TTC549 (cell line): Measurements from ENCODE around the gene SIGLEC6.
"Not testable (repeated sequence)": the region's sequence is repeated elsewhere in the genome, so short reads cannot be mapped to it uniquely, and the experiment has no call there.

Source experiments
- FAIRE-seq: peaks from 2 replicates; lab custom pipeline; 2012; peaks lifted over from hg19 to GRCh38; lab: Jason Lieb, UNC

The SIGLEC6 gene

GRCh38 chr19:51508059-51508733 is 23.3 kb downstream of the SIGLEC6 start:
- FAIRE-seq: no peak

- no peak for FAIRE-seq
Observed at GRCh38 chr19:51507640-51508058, 23.8 kb downstream of the SIGLEC6 start.

- no peak for FAIRE-seq
Observed at GRCh38 chr19:51507192-51507591, 24.3 kb downstream of the SIGLEC6 start.

GRCh38 chr19:51505904-51506303 is 25.6 kb downstream of the SIGLEC6 start:
- FAIRE-seq: no peak

GRCh38 chr19:51503896-51504295 is 27.6 kb downstream of the SIGLEC6 start:
- FAIRE-seq: no peak

- FAIRE-seq: no peak
Observed at GRCh38 chr19:51503286-51503817, 28.1 kb downstream of the SIGLEC6 start.

- FAIRE-seq: no peak
Observed at GRCh38 chr19:51501594-51502263, 29.7 kb downstream of the SIGLEC6 start, which contains the start of gene SIGLEC12. TSS of gene SIGLEC12 (minus strand) at chr19:51501800. CDS start at chr19:51501733, 67 bp downstream.

GRCh38 chr19:51500931-51501330 is 30.5 kb downstream of the SIGLEC6 start:
- FAIRE-seq: not testable (repeated sequence)

- no peak for FAIRE-seq
Observed at GRCh38 chr19:51497666-51498065, 33.8 kb downstream of the SIGLEC6 start.

- FAIRE-seq: no peak
Observed at GRCh38 chr19:51493776-51494175, 37.7 kb downstream of the SIGLEC6 start.

GRCh38 chr19:51491586-51491985 is 39.9 kb downstream of the SIGLEC6 start:
- FAIRE-seq: no peak

- no peak for FAIRE-seq
Observed at GRCh38 chr19:51490676-51491075, 40.8 kb downstream of the SIGLEC6 start.

- FAIRE-seq: no peak
Observed at GRCh38 chr19:51489113-51489512, 42.4 kb downstream of the SIGLEC6 start.

- FAIRE-seq: no peak
Observed at GRCh38 chr19:51488491-51488890, 43.0 kb downstream of the SIGLEC6 start.

- FAIRE-seq: no peak
Observed at GRCh38 chr19:51485960-51486660, 45.4 kb downstream of the SIGLEC6 start.

- no peak for FAIRE-seq
Observed at GRCh38 chr19:51480590-51480989, 50.9 kb downstream of the SIGLEC6 start.

GRCh38 chr19:51479531-51480331 is 51.7 kb downstream of the SIGLEC6 start:
- no peak for FAIRE-seq

- FAIRE-seq: no peak
Observed at GRCh38 chr19:51478381-51479234, 52.9 kb downstream of the SIGLEC6 start, which contains the start of gene CEACAM18. TSS of gene CEACAM18 (plus strand) at chr19:51478539.

- FAIRE-seq: no peak
Observed at GRCh38 chr19:51477344-51477743, 54.1 kb downstream of the SIGLEC6 start.

- FAIRE-seq: no peak
Observed at GRCh38 chr19:51476164-51476563, 55.3 kb downstream of the SIGLEC6 start.
